Osteocyte (in vitro differentiated cells): Measurements from ENCODE around the gene LAMTOR3. TPM values are rescaled to one million over a fixed set of nuclear protein-coding genes. Genes with fewer than 3 reads are reported as not detected.

Source experiments
- DNase-seq: peaks from one replicate; pipeline ENCODE4 v3.0.0; 2021; ENCODE audit warnings: mixed read lengths; ENCODE audit not compliant: unreplicated experiment; ENCODE audit errors: extremely low spot score
- H3K27ac Mint-ChIP-seq: one replicate; pipeline ENCODE4 v1.8.0; 2021; ENCODE audit warnings: mild to moderate bottlenecking, mixed read lengths; ENCODE audit not compliant: unreplicated experiment
- H3K27me3 Mint-ChIP-seq: one replicate; pipeline ENCODE4 v1.8.0; 2021; ENCODE audit warnings: mixed read lengths; ENCODE audit not compliant: unreplicated experiment
- H3K36me3 Mint-ChIP-seq: one replicate; pipeline ENCODE4 v1.8.0; 2021; ENCODE audit warnings: mixed read lengths; ENCODE audit not compliant: unreplicated experiment
- H3K4me1 Mint-ChIP-seq: one replicate; pipeline ENCODE4 v1.8.0; 2021; ENCODE audit warnings: mixed read lengths; ENCODE audit not compliant: unreplicated experiment
- H3K4me3 Mint-ChIP-seq: one replicate; pipeline ENCODE4 v1.8.0; 2021; ENCODE audit warnings: mild to moderate bottlenecking, moderate library complexity, mixed read lengths; ENCODE audit not compliant: unreplicated experiment
- H3K9me3 Mint-ChIP-seq: one replicate; pipeline ENCODE4 v1.8.0; 2021; ENCODE audit warnings: mixed read lengths; ENCODE audit not compliant: unreplicated experiment
- CTCF ChIP-seq: fragments of 200-600 bp; sonication (generic); IDR thresholded peaks from 2 replicates; pipeline ENCODE4 v1.5.0; 2021; ENCODE audit warnings: antibody characterized with exemption, mild to moderate bottlenecking, moderate library complexity
- total RNA-seq: library from RNA; stranded (reverse); gene quantifications from 2 replicates; pipeline ENCODE4 v1.2.1, GENCODE V29; 2021

The LAMTOR3 gene
- total RNA-seq, 1 donor from 2014 or later = 44.7 TPM

- H3K27ac Mint-ChIP-seq = no peak overlapping the region
- DNase-seq = no peak
Measured at GRCh38 chr4:99859618-99860017, 34.6 kb downstream of the LAMTOR3 start.

GRCh38 chr4:99857307-99857706 lies 36.9 kb downstream of the LAMTOR3 start:
- Mint-ChIP-seq H3K27me3 (peaks cover 42% of the 10 kb centered on the region), H3K27ac (no peak overlapping the region), H3K4me1 (no peaks in the 10 kb centered on the region), H3K4me3 (no peak overlapping the region), H3K9me3 (no peaks in the 10 kb centered on the region), H3K36me3 (no peaks in the 10 kb centered on the region)
- DNase-seq = no peak
- TF ChIP-seq CTCF = no peak

More at GRCh38 chr4:99859618-99860017, 34.6 kb downstream of the LAMTOR3 start:
- H3K36me3 Mint-ChIP-seq = no peaks in the 10 kb centered on the region
- peaks cover 41% of the 10 kb centered on the region for H3K27me3 Mint-ChIP-seq
- H3K4me1 Mint-ChIP-seq = no peaks in the 10 kb centered on the region
- TF ChIP-seq CTCF = no peak
- H3K9me3 Mint-ChIP-seq = no peaks in the 10 kb centered on the region
- H3K4me3 Mint-ChIP-seq = no peak overlapping the region

- H3K4me1 Mint-ChIP-seq = no peaks in the 10 kb centered on the region
- peaks cover 42% of the 10 kb centered on the region for H3K27me3 Mint-ChIP-seq
- H3K27ac Mint-ChIP-seq = no peak overlapping the region
- DNase-seq = no peak
- no peaks in the 10 kb centered on the region for H3K9me3 Mint-ChIP-seq
- no peak overlapping the region for H3K4me3 Mint-ChIP-seq
- H3K36me3 Mint-ChIP-seq = no peaks in the 10 kb centered on the region
- no peak for TF ChIP-seq CTCF
Measured at GRCh38 chr4:99856166-99856565, 38.1 kb downstream of the LAMTOR3 start.

- H3K4me1 Mint-ChIP-seq = no peaks in the 10 kb centered on the region
- H3K9me3 Mint-ChIP-seq = no peaks in the 10 kb centered on the region
- H3K4me3 Mint-ChIP-seq = no peak overlapping the region
- H3K27me3 Mint-ChIP-seq = peaks cover 42% of the 10 kb centered on the region
- DNase-seq = no peak
- TF ChIP-seq CTCF = no peak
- H3K27ac Mint-ChIP-seq = no peak overlapping the region
- H3K36me3 Mint-ChIP-seq = no peaks in the 10 kb centered on the region
Measured at GRCh38 chr4:99855678-99856077, 38.5 kb downstream of the LAMTOR3 start.

- Mint-ChIP-seq H3K4me1 (no peaks in the 10 kb centered on the region), H3K27me3 (peaks cover 36% of the 10 kb centered on the region), H3K27ac (no peak overlapping the region), H3K36me3 (no peaks in the 10 kb centered on the region), H3K9me3 (no peaks in the 10 kb centered on the region), H3K4me3 (no peak overlapping the region)
- TF ChIP-seq CTCF = no peak
- no peak for DNase-seq
Measured at GRCh38 chr4:99853999-99854398, 40.2 kb downstream of the LAMTOR3 start.
